GM21528 (cell line): Measurements from ENCODE around the gene GREM1.

Experiments
- ATAC-seq: cut with Tn5 transposase; IDR thresholded peaks from one replicate; pipeline ENCODE4 v1.9.1; 2021; ENCODE audit warnings: mild to moderate bottlenecking, moderate library complexity; ENCODE audit not compliant: unreplicated experiment, low FRiP score

The GREM1 gene

GRCh38 chr15:32729700-32730395 lies 12.0 kb downstream of the GREM1 start:
- no peak for ATAC-seq

GRCh38 chr15:32730677-32731654 lies 13.2 kb downstream of the GREM1 start:
- no peak for ATAC-seq

- ATAC-seq = no peak
Observed at GRCh38 chr15:32732574-32733157, 14.9 kb downstream of the GREM1 start.

- ATAC-seq = no peak
Observed at GRCh38 chr15:32733281-32733680, 15.5 kb downstream of the GREM1 start.

GRCh38 chr15:32735989-32736700 lies 18.3 kb downstream of the GREM1 start:
- ATAC-seq = no peak

- no peak for ATAC-seq
Observed at GRCh38 chr15:32736701-32737061, 18.9 kb downstream of the GREM1 start.

- no peak for ATAC-seq
Observed at GRCh38 chr15:32737304-32737703, 19.5 kb downstream of the GREM1 start.

- ATAC-seq = no peak
Observed at GRCh38 chr15:32738666-32739065, 20.9 kb downstream of the GREM1 start.

GRCh38 chr15:32739522-32740063 lies 21.8 kb downstream of the GREM1 start:
- no peak for ATAC-seq

GRCh38 chr15:32743411-32744140 lies 25.8 kb downstream of the GREM1 start:
- no peak for ATAC-seq

- no peak for ATAC-seq
Observed at GRCh38 chr15:32746116-32746857, 28.5 kb downstream of the GREM1 start.

GRCh38 chr15:32747921-32748342 lies 30.1 kb downstream of the GREM1 start:
- ATAC-seq = no peak

- no peak for ATAC-seq
Observed at GRCh38 chr15:32750979-32751378, 33.2 kb downstream of the GREM1 start.

- no peak for ATAC-seq
Observed at GRCh38 chr15:32757426-32757825, 39.6 kb downstream of the GREM1 start.

GRCh38 chr15:32763295-32763694 lies 45.5 kb downstream of the GREM1 start:
- ATAC-seq = no peak

- ATAC-seq = no peak
Observed at GRCh38 chr15:32765236-32765635, 47.4 kb downstream of the GREM1 start.

- no peak for ATAC-seq
Observed at GRCh38 chr15:32766101-32766500, 48.3 kb downstream of the GREM1 start.

- ATAC-seq = no peak
Observed at GRCh38 chr15:32767236-32767635, 49.4 kb downstream of the GREM1 start.

- ATAC-seq = no peak
Observed at GRCh38 chr15:32774022-32774421, 56.2 kb downstream of the GREM1 start.
